Astrocyte of the spinal cord (primary cell): ENCODE data around the gene DCHS1.
A peak's percentile ranks its signal among the peaks of the same experiment; 100 is the strongest.

Source experiments
- DNase-seq: peaks from one replicate; pipeline ENCODE4 v3.0.0; 2011; ENCODE audit warnings: low read depth, low spot score
- H3K4me3 ChIP-seq: 2 replicates; pipeline ENCODE4 v1.5.1; 2011; ENCODE audit warnings: low read depth, mild to moderate bottlenecking, low read length, moderate library complexity
- in situ Hi-C: cut with HindIII; loops from 2 replicates; pipeline ENCODE4 v1.10.0; 2017; ENCODE audit warnings: low sequenced_read_pairs
- TF ChIP-seq, protein P1 (sequence below): IDR thresholded peaks from 2 replicates; pipeline ENCODE4 v1.5.1; 2012; ENCODE audit warnings: low read depth, mild to moderate bottlenecking, low read length, inconsistent platforms

Gene DCHS1

DNA sequence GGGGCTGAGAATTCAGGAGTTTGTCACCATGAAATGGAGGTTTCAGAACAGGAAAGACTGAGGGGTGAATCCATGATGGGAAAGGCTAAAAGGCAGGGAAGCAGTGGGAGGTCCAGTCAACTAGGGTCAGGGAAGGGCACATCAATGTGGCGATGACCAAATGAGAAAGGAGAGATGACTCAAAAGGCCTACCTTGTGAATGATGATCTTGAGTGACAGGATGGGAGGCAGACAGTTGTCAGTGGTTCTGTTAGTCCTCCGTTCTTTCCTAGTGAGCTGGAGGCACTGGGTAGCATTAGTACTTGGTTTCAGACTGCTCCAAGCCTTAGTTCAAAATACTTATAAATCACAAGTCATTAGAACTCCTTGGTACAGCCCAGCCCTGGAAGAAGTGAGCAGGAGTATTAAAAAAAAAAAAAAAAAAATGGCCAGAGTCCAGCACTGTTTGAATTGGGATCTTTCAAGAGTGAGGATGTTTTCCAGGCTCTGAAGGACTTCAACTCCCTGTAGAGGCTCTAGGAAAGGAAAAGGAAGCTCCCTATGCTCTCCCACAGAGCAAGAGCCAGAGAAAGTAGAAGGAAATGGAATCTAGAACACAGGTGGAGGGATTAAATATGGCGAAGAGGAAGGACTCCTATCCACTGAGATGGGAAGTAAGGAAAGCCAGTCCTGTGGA is 8.3 kb upstream of the DCHS1 start:
- DNase-seq: no peak
- no peak overlapping the region for H3K4me3 ChIP-seq
- in situ Hi-C loops: no loop called here
- TF ChIP-seq, protein P1, sequence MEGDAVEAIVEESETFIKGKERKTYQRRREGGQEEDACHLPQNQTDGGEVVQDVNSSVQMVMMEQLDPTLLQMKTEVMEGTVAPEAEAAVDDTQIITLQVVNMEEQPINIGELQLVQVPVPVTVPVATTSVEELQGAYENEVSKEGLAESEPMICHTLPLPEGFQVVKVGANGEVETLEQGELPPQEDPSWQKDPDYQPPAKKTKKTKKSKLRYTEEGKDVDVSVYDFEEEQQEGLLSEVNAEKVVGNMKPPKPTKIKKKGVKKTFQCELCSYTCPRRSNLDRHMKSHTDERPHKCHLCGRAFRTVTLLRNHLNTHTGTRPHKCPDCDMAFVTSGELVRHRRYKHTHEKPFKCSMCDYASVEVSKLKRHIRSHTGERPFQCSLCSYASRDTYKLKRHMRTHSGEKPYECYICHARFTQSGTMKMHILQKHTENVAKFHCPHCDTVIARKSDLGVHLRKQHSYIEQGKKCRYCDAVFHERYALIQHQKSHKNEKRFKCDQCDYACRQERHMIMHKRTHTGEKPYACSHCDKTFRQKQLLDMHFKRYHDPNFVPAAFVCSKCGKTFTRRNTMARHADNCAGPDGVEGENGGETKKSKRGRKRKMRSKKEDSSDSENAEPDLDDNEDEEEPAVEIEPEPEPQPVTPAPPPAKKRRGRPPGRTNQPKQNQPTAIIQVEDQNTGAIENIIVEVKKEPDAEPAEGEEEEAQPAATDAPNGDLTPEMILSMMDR: no peak

DNA sequence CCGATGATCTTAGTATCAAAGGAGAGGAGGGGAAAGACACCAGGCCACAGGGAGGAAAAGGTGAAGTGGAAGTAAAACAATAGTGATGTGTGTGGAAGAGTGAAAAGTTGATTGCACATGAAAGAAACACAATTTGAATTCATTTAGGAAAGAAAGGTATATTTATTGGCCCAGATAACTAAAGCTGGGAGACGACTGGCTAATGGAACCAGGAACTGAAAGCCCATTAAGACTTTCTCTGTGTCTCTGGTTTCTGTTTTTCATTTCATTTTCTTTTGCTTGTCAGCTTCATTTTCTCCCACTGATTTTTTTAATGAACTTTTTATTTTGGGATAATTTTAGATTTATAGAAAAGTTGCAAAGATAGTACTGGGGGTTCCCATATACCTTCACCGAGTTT is 5.1 kb upstream of the DCHS1 start:
- DNase-seq: no peak
- in situ Hi-C loops: no loop called here
- H3K4me3 ChIP-seq: no peak overlapping the region
- TF ChIP-seq, protein P1: no peak

DNA sequence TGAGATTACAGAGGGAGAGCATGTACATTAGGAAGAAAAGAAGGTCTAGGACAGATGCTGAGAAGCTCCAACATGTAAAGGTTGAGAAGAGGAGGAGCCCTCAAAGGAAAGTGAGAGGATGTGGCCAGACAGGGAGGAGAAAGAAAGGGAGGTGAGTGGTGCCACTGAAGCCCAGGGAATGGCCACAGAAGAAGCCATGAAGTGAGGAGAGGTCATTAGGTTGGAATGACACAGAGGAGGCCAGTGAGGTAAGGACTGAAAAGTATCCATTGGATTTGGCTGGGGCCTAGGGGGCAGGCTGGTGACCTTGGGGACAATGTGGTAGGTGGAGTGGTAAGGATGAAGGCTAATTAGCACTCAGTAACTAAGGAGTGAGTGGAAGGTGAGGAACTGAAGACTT is 3.0 kb upstream of the DCHS1 start:
- TF ChIP-seq, protein P1: no peak
- DNase-seq: no peak
- H3K4me3 ChIP-seq: no peak overlapping the region
- in situ Hi-C loops: no loop called here

DNA sequence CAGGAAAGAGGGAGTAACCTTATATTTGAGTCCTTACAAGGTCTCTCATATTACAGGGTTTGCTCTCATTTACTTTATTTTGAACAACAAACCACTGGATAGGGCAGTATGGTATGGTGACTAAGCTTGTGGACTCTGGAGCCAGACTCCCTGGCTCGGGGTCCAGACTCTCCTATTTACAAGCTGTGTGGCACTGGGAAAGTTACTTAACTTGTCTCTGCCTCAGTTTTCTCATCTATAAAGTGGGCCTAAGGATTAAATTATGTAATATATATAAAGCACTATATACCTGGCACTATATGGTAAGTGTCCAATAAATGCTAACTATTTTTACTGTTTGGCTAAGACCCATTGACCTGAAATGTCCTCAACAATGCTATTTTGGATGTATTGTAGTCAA is 1.7 kb upstream of the DCHS1 start:
- no peak overlapping the region for H3K4me3 ChIP-seq
- in situ Hi-C loops: no loop called here
- DNase-seq: peak; percentile 18
- TF ChIP-seq, protein P1: no peak

DNA sequence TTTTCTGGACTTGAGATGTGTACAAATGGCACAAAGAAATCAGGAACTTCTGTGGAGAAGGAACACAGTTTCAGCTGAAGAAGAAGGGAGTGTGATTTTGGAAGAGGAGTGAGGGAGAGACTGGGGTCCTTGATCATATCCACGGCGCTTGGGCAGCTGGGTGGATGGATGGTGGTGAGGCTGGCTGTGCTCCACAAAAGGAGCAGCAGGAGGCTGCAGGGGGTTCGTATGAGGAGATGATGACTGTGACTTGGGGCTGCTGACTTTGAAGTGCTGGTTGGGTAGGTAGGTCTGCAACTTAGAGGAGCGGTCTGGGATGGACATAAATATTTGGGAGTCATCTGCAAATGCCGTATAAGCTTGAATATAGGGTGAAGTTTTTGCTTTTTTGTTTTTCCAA is 1.3 kb upstream of the DCHS1 start:
- DNase-seq: no peak
- TF ChIP-seq, protein P1: no peak
- in situ Hi-C loops: no loop called here
- no peak overlapping the region for H3K4me3 ChIP-seq

DNA sequence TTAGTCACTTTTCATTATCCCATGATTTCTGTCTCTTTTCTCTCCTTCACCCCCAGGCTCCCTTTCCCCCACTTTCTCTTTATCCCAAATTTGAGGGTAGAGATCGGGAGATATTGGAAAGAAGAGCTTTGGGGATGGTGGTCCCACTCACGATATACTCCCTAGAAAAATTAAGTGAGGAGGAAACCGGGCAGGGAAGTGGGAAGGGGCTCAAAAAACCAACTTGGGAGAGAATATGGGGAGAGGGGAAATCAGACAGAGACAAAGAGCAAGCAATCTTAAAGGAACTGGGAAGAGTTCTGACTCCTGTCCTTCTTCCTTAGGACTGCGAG is 941 bp upstream of the DCHS1 start:
- TF ChIP-seq, protein P1: no peak
- H3K4me3 ChIP-seq: no peak overlapping the region
- in situ Hi-C loops: no loop called here
- DNase-seq: no peak
